Liver (tissue), 9 donors: Measurements from ENCODE around the gene KRT75. TPM values are rescaled to one million over a fixed set of nuclear protein-coding genes. Genes with fewer than 3 reads are reported as not detected.

Source experiments
- DNase-seq: peaks from one replicate; pipeline ENCODE4 v3.0.0-alpha.2; 2017; ENCODE audit warnings: low spot score
- H3K27ac ChIP-seq, 2 donors: one replicate each; pipeline ENCODE4 v1.7.0; 2013; ENCODE audit warnings: inconsistent platforms in 2 of 2, low read length in 2 of 2, control low read depth in 1 of 2, low read depth in 1 of 2, mild to moderate bottlenecking in 1 of 2
- H3K27me3 ChIP-seq, 4 donors: one replicate each; pipeline versions ENCODE4 v1.6.1 to v1.7.0; 2013; ENCODE audit warnings: low read length in 3 of 4, inconsistent platforms in 1 of 4, mild to moderate bottlenecking in 1 of 4, moderate library complexity in 1 of 4; ENCODE audit not compliant: control insufficient read depth in 4 of 4, insufficient read depth in 4 of 4
- H3K36me3 ChIP-seq, 4 donors: one replicate each; pipeline versions ENCODE4 v1.6.1 to v1.7.0; 2013; ENCODE audit warnings: low read length in 3 of 4, mild to moderate bottlenecking in 3 of 4, low read depth in 1 of 4, moderate library complexity in 1 of 4; ENCODE audit not compliant: control insufficient read depth in 4 of 4, insufficient read depth in 3 of 4
- H3K4me1 ChIP-seq, 4 donors: one replicate each; pipeline versions ENCODE4 v1.6.1 to v1.7.0; 2013; ENCODE audit warnings: low read length in 3 of 4, mild to moderate bottlenecking in 3 of 4, moderate library complexity in 1 of 4; ENCODE audit not compliant: control insufficient read depth in 4 of 4, insufficient read depth in 4 of 4
- H3K4me3 ChIP-seq, 3 donors: one replicate each; pipeline versions ENCODE4 v1.6.1 to v1.7.0; 2013; ENCODE audit warnings: low read length in 3 of 3, control low read depth in 1 of 3, low read depth in 1 of 3, mild to moderate bottlenecking in 1 of 3
- H3K9ac ChIP-seq, 2 donors: one replicate each; pipeline ENCODE4 v1.7.0; 2013; ENCODE audit warnings: low read length in 2 of 2, mild to moderate bottlenecking in 2 of 2, moderate library complexity in 2 of 2, control low read depth in 1 of 2, low read depth in 1 of 2
- H3K9me3 ChIP-seq, 4 donors: one replicate each; pipeline versions ENCODE4 v1.6.1 to v1.7.0; 2013; ENCODE audit warnings: low read length in 3 of 4; ENCODE audit not compliant: control insufficient read depth in 4 of 4
- EGR1 ChIP-seq, 2 donors: IDR thresholded peaks; 2 replicates each; pipeline ENCODE4 v1.6.1; 2016 to 2018; ENCODE audit warnings: antibody characterized with exemption in 2 of 2, low read depth in 2 of 2
- FOXA1 ChIP-seq: IDR thresholded peaks from 2 replicates; pipeline ENCODE4 v1.6.1; 2016; ENCODE audit warnings: antibody characterized with exemption
- HNF4A ChIP-seq, 2 donors: conservative IDR thresholded peaks; 2 replicates each; pipeline ENCODE4 v1.6.1; 2016; ENCODE audit warnings: antibody characterized with exemption in 2 of 2, mild to moderate bottlenecking in 2 of 2
- HNF4G ChIP-seq: IDR thresholded peaks from 2 replicates; pipeline ENCODE4 v1.6.1; 2016; ENCODE audit warnings: antibody characterized with exemption
- JUND ChIP-seq, 2 donors: IDR thresholded peaks; 2 replicates each; pipeline ENCODE4 v1.6.1; 2016; ENCODE audit warnings: antibody characterized with exemption in 2 of 2
- TAF1 ChIP-seq: conservative IDR thresholded peaks from 2 replicates; pipeline ENCODE4 v1.6.1; 2016; ENCODE audit warnings: antibody characterized with exemption, mild to moderate bottlenecking
- WGBS: extraction: QIAGEN DNeasy Blood & Tissue Kit; methylation state at CpG from one replicate; pipeline ENCODE4 v1.1.7; 2013; 5-methylcytosine and 5-hydroxymethylcytosine counted together
- polyA plus RNA-seq, 2 donors: library from polyadenylated mRNA; stranded (reverse) in 1 of 2; unstranded in 1 of 2; fragments of 200-250 nt in 1 of 2; fragments of >200 nt in 1 of 2; fragmentation: Nextera tagmentation in 1 of 2; extraction: Ambion mirVana in 1 of 2; gene quantifications; one replicate each; pipeline versions ENCODE4 v1.2.1 to v1.2.3, GENCODE V29; 2013 to 2015
- total RNA-seq, 2 donors: library from RNA; depleted of rRNA; stranded (reverse); fragments of >200 nt; gene quantifications; one replicate each; pipeline ENCODE4 v1.2.3, GENCODE V29; 2014
- TF ChIP-seq, protein P1 (sequence below): fragments of 150-350 bp; IDR thresholded peaks from 2 replicates; pipeline ENCODE4 v1.5.1; 2017; ENCODE audit warnings: improper control_type of control experiment, low read depth, low read length; ENCODE audit not compliant: missing input control
- TF ChIP-seq, protein P2 (sequence below): IDR thresholded peaks from 2 replicates; pipeline ENCODE4 v1.6.1; 2016; ENCODE audit warnings: antibody characterized with exemption, mild to moderate bottlenecking
- TF ChIP-seq, protein P3 (sequence below): IDR thresholded peaks from 2 replicates; pipeline ENCODE4 v1.6.1; 2016; ENCODE audit warnings: antibody characterized with exemption
- donor health status: healthy.
- donor health status: healthy.
- donor health status: healthy.
- donor health status: healthy.
- donor health status: healthy.

Gene KRT75
- total and polyA plus RNA-seq, 4 donors, result not detected

DNA sequence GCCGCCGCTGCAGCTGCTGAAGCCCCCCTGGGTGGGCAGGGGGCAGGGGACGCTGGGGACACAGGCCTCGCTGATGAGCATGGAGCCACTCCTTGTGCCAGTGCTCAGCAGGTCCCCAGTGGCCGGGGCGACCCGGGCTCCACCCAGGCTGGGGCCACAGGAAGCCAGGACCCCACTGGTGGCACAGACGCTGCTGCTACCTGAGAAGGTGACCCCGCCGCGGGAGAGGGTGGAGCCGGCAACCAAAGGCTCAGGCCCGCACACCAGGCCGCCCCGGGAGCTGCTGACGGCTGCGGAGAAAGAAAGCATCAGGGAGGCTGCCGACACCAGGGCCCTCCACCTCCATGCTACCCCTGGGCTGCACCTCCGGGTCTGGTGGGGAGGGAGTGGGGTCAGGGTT, 56.1 kb downstream of the KRT75 start:
- Histone ChIP-seq H3K9ac (no peak overlapping the region), H3K27me3 (no peaks in the 10 kb centered on the region), H3K27ac (no peak overlapping the region), H3K36me3 (no peaks in the 10 kb centered on the region), H3K9me3 (no peaks in the 10 kb centered on the region), H3K4me3 (no peak overlapping the region), H3K4me1 (no peaks in the 10 kb centered on the region)
- TF ChIP-seq, protein P1, sequence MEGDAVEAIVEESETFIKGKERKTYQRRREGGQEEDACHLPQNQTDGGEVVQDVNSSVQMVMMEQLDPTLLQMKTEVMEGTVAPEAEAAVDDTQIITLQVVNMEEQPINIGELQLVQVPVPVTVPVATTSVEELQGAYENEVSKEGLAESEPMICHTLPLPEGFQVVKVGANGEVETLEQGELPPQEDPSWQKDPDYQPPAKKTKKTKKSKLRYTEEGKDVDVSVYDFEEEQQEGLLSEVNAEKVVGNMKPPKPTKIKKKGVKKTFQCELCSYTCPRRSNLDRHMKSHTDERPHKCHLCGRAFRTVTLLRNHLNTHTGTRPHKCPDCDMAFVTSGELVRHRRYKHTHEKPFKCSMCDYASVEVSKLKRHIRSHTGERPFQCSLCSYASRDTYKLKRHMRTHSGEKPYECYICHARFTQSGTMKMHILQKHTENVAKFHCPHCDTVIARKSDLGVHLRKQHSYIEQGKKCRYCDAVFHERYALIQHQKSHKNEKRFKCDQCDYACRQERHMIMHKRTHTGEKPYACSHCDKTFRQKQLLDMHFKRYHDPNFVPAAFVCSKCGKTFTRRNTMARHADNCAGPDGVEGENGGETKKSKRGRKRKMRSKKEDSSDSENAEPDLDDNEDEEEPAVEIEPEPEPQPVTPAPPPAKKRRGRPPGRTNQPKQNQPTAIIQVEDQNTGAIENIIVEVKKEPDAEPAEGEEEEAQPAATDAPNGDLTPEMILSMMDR, result no peak
- WGBS, result 72% methylated on average over 19 of the region's 19 CpGs
- no peak for DNase-seq

DNA sequence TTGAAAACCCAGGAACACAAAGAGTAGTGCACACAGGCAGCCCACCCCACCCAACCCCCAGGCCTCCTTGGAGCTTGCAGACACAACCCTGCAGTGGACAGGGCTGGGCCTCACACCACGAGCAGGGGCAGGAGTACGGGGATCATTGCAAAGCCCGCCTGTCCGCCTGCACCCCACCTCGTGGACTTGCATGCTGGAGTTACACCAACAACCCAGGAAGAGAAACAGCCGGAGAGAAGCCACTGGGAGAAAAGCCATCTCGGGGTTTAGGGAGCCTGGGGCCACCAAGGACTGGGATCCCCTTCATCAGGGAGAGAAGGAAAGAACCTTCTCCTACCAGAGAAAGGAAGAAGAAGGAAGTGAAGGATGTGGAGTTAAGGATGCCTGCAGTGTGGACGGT, 56.9 kb downstream of the KRT75 start:
- Histone ChIP-seq H3K4me3 (no peak overlapping the region), H3K36me3 (no peaks in the 10 kb centered on the region), H3K27me3 (no peaks in the 10 kb centered on the region), H3K4me1 (no peaks in the 10 kb centered on the region), H3K9ac (no peak overlapping the region), H3K27ac (no peak overlapping the region), H3K9me3 (no peaks in the 10 kb centered on the region)
- DNase-seq, result no peak
- TF ChIP-seq TAF1 (no peak), FOXA1 (no peak), EGR1 (IDR thresholded peaks at IDR 0.05; ENCODE audit: low read depth in 2 of 2) (no peak), HNF4A (conservative IDR thresholded peaks at IDR 0.05) (no peak), HNF4G (no peak), JUND (IDR thresholded peaks at IDR 0.05) (no peak)
- TF ChIP-seq, protein P2, sequence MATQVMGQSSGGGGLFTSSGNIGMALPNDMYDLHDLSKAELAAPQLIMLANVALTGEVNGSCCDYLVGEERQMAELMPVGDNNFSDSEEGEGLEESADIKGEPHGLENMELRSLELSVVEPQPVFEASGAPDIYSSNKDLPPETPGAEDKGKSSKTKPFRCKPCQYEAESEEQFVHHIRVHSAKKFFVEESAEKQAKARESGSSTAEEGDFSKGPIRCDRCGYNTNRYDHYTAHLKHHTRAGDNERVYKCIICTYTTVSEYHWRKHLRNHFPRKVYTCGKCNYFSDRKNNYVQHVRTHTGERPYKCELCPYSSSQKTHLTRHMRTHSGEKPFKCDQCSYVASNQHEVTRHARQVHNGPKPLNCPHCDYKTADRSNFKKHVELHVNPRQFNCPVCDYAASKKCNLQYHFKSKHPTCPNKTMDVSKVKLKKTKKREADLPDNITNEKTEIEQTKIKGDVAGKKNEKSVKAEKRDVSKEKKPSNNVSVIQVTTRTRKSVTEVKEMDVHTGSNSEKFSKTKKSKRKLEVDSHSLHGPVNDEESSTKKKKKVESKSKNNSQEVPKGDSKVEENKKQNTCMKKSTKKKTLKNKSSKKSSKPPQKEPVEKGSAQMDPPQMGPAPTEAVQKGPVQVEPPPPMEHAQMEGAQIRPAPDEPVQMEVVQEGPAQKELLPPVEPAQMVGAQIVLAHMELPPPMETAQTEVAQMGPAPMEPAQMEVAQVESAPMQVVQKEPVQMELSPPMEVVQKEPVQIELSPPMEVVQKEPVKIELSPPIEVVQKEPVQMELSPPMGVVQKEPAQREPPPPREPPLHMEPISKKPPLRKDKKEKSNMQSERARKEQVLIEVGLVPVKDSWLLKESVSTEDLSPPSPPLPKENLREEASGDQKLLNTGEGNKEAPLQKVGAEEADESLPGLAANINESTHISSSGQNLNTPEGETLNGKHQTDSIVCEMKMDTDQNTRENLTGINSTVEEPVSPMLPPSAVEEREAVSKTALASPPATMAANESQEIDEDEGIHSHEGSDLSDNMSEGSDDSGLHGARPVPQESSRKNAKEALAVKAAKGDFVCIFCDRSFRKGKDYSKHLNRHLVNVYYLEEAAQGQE, result no peak
- TF ChIP-seq, protein P1, result no peak
- TF ChIP-seq, protein P3, sequence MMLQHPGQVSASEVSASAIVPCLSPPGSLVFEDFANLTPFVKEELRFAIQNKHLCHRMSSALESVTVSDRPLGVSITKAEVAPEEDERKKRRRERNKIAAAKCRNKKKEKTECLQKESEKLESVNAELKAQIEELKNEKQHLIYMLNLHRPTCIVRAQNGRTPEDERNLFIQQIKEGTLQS, result no peak
- 93% methylated on average over 8 of the region's 8 CpGs for WGBS

Other genes with a start within 250 kb of the KRT75 start
- under 1 TPM; 0.05 to 0.08 TPM for gene KRT80, start 242.4 kb downstream of the KRT75 start, total RNA-seq
- under 1 TPM; 0.04 to 0.12 TPM for gene KRT80, start 242.4 kb downstream of the KRT75 start, polyA plus RNA-seq
- 1 to 10 TPM in 1 of 2 donors, under 1 TPM in 1; 0.37 to 8.0 TPM for gene KRT7, start 201.1 kb downstream of the KRT75 start, total RNA-seq
- gene KRT7, start 201.1 kb downstream of the KRT75 start, polyA plus RNA-seq, result 1 to 10 TPM; 6.0 to 9.9 TPM
- under 1 TPM in 1 of 2 donors, not detected in 1; 0.08 TPM for gene KRT86, start 159.7 kb downstream of the KRT75 start, total RNA-seq
- gene KRT86, start 159.7 kb downstream of the KRT75 start, polyA plus RNA-seq, result not detected
- gene KRT81, start 142.8 kb downstream of the KRT75 start, total RNA-seq, result not detected
- not detected for gene KRT81, start 142.8 kb downstream of the KRT75 start, polyA plus RNA-seq
- gene KRT83, start 113.0 kb downstream of the KRT75 start, total RNA-seq, result not detected
- gene KRT83, start 113.0 kb downstream of the KRT75 start, polyA plus RNA-seq, result not detected
- gene KRT85, start 66.9 kb downstream of the KRT75 start, total RNA-seq, result not detected
- not detected for gene KRT85, start 66.9 kb downstream of the KRT75 start, polyA plus RNA-seq
- not detected for gene KRT84, start 48.7 kb downstream of the KRT75 start, total RNA-seq
- not detected for gene KRT84, start 48.7 kb downstream of the KRT75 start, polyA plus RNA-seq
- gene KRT82, start 28.0 kb downstream of the KRT75 start, total RNA-seq, result not detected
- not detected for gene KRT82, start 28.0 kb downstream of the KRT75 start, polyA plus RNA-seq
- gene KRT6B, start 17.8 kb upstream of the KRT75 start, total RNA-seq, result under 1 TPM in 1 of 2 donors, not detected in 1; 0.23 TPM
- gene KRT6B, start 17.8 kb upstream of the KRT75 start, polyA plus RNA-seq, result not detected
- gene KRT6C, start 39.4 kb upstream of the KRT75 start, total RNA-seq, result under 1 TPM in 1 of 2 donors, not detected in 1; 0.61 TPM
- not detected for gene KRT6C, start 39.4 kb upstream of the KRT75 start, polyA plus RNA-seq
- under 1 TPM in 1 of 2 donors, not detected in 1; 0.05 TPM for gene KRT6A, start 58.9 kb upstream of the KRT75 start, total RNA-seq
- under 1 TPM in 1 of 2 donors, not detected in 1; 0.02 TPM for gene KRT6A, start 58.9 kb upstream of the KRT75 start, polyA plus RNA-seq
- gene KRT5, start 86.0 kb upstream of the KRT75 start, total RNA-seq, result not detected
- gene KRT5, start 86.0 kb upstream of the KRT75 start, polyA plus RNA-seq, result under 1 TPM in 1 of 2 donors, not detected in 1; 0.08 TPM
- not detected for gene KRT71, start 118.8 kb upstream of the KRT75 start, total RNA-seq
- not detected for gene KRT71, start 118.8 kb upstream of the KRT75 start, polyA plus RNA-seq
- gene KRT74, start 139.5 kb upstream of the KRT75 start, total RNA-seq, result not detected
- not detected for gene KRT74, start 139.5 kb upstream of the KRT75 start, polyA plus RNA-seq
- not detected for gene KRT72, start 167.1 kb upstream of the KRT75 start, total RNA-seq
- not detected for gene KRT72, start 167.1 kb upstream of the KRT75 start, polyA plus RNA-seq
- not detected for gene KRT73, start 184.2 kb upstream of the KRT75 start, total RNA-seq
- not detected for gene KRT73, start 184.2 kb upstream of the KRT75 start, polyA plus RNA-seq
- not detected for gene KRT2, start 217.8 kb upstream of the KRT75 start, total RNA-seq
- not detected for gene KRT2, start 217.8 kb upstream of the KRT75 start, polyA plus RNA-seq
- gene KRT1, start 246.0 kb upstream of the KRT75 start, total RNA-seq, result 1 to 10 TPM in 1 of 2 donors, not detected in 1; 2.7 TPM
- gene KRT1, start 246.0 kb upstream of the KRT75 start, polyA plus RNA-seq, result under 1 TPM in 1 of 2 donors, not detected in 1; 0.14 TPM